Measurements from ENCODE around the gene PVALEF. TPM values are rescaled to one million over a fixed set of nuclear protein-coding genes. Genes with fewer than 3 reads are reported as not detected.

PVALEF gene
- total RNA-seq, 1 donor from 2014 or later: 0.29 TPM

DNA sequence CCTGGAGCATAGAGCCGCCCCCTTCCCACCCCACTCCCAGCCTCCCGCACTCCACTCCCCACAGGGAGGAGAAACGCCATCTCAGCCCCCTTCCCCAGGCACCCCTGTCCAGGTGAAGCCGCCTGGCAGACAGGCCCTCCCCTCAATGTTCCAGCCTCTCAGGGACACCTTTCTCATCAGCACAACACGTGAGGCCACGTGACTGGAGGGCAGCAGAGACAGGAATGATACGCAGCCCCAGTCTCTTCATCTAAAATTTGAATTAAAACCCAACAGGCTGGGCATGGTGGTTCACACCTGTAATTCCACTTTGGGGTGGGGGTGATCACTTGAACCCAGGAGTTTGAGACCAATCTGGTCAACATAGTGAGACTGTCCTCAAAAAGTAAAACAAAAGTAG lies 20.9 kb downstream of the PVALEF start:
- H3K36me3 Mint-ChIP-seq (ENCODE audit: unreplicated experiment): no peaks in the 10 kb centered on the region
- no peak for DNase-seq
- TF ChIP-seq, protein P1, sequence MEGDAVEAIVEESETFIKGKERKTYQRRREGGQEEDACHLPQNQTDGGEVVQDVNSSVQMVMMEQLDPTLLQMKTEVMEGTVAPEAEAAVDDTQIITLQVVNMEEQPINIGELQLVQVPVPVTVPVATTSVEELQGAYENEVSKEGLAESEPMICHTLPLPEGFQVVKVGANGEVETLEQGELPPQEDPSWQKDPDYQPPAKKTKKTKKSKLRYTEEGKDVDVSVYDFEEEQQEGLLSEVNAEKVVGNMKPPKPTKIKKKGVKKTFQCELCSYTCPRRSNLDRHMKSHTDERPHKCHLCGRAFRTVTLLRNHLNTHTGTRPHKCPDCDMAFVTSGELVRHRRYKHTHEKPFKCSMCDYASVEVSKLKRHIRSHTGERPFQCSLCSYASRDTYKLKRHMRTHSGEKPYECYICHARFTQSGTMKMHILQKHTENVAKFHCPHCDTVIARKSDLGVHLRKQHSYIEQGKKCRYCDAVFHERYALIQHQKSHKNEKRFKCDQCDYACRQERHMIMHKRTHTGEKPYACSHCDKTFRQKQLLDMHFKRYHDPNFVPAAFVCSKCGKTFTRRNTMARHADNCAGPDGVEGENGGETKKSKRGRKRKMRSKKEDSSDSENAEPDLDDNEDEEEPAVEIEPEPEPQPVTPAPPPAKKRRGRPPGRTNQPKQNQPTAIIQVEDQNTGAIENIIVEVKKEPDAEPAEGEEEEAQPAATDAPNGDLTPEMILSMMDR (IDR thresholded peaks at IDR 0.05; ENCODE audit: partially characterized antibody, unreplicated experiment): no peak
- no peak overlapping the region for H3K27ac Mint-ChIP-seq (ENCODE audit: unreplicated experiment)
- H3K27me3 Mint-ChIP-seq (ENCODE audit: unreplicated experiment): peaks cover 4% of the 10 kb centered on the region
- H3K9me3 Mint-ChIP-seq (ENCODE audit: unreplicated experiment): no peaks in the 10 kb centered on the region
- H3K4me1 Mint-ChIP-seq (ENCODE audit: low read depth, unreplicated experiment): peaks cover 8% of the 10 kb centered on the region
- H3K4me3 Mint-ChIP-seq (ENCODE audit: unreplicated experiment): no peak overlapping the region

DNA sequence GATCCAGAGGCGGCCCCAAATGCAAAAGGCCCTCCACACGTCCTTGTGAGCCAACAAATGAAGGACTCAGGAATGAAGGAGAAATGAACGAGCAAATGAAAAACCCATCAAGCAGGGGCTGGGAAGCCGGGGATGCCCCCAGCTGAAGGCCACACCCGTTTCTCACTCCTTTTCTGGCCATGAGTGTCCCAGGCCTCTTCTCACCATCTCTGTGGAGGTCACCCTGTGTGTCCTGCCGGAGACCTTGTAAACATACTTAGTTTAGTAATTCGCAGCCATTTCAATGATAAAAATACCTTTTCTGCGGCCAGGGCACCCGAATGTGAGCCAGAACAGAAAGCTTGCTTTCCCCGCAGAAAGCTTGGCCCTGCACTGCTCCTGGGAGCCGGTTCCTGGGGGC lies 21.8 kb downstream of the PVALEF start:
- peaks cover 1% of the 10 kb centered on the region for H3K9me3 Mint-ChIP-seq (ENCODE audit: unreplicated experiment)
- peaks cover 8% of the 10 kb centered on the region for H3K4me1 Mint-ChIP-seq (ENCODE audit: low read depth, unreplicated experiment)
- no peak for DNase-seq
- H3K36me3 Mint-ChIP-seq (ENCODE audit: unreplicated experiment): no peaks in the 10 kb centered on the region
- TF ChIP-seq, protein P1 (IDR thresholded peaks at IDR 0.05; ENCODE audit: partially characterized antibody, unreplicated experiment): no peak
- H3K27ac Mint-ChIP-seq (ENCODE audit: unreplicated experiment): no peak overlapping the region
- H3K27me3 Mint-ChIP-seq (ENCODE audit: unreplicated experiment): peaks cover 4% of the 10 kb centered on the region
- H3K4me3 Mint-ChIP-seq (ENCODE audit: unreplicated experiment): no peak overlapping the region

DNA sequence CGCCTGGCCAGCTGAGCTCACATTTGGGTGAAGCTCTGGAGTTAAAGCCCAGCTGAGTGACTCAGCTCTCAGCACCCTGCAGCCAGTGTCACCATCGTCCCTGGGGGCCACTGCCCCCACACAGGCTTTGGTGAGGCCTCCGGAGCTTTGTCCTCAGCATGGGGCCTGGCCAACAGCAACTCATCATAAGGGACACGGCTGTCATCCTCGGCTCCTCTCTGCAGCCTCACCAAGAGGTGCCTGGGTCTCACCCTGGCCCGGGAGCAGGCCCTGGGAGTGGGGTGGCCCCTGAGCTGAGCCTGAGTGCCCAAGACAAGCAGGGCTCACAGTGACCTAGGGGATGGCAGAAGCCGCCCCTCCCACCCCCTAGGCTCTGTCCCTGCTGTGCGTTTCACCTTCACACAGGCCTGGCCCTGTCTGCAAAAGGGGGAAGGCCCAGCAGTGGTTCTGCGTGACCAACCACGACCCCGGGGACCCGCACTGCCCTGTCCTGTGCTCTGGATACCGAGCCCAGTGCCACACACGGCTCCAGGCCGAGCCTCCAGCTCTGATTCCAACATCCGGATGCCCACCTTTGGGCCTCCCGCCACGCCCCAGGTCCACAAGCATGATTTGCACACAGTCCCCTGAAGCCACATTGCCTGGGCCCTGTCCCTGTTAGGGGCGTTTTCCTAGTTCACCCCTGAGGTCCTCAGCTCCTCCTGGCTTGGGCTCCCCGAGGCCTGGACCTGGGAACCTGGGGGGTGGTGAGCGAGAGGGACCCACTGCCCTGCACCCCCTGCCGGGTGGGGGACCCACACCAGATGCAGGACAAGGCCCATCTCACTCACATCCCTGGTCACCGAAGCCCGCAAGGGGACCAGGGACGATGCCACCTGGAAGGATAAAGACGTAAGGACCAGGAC lies 22.5 kb downstream of the PVALEF start:
- peaks cover 1% of the 10 kb centered on the region for H3K9me3 Mint-ChIP-seq (ENCODE audit: unreplicated experiment)
- no peak for DNase-seq
- peaks cover 4% of the 10 kb centered on the region for H3K27me3 Mint-ChIP-seq (ENCODE audit: unreplicated experiment)
- TF ChIP-seq, protein P1 (IDR thresholded peaks at IDR 0.05; ENCODE audit: partially characterized antibody, unreplicated experiment): no peak
- no peak overlapping the region for H3K27ac Mint-ChIP-seq (ENCODE audit: unreplicated experiment)
- peaks cover 6% of the 10 kb centered on the region for H3K4me1 Mint-ChIP-seq (ENCODE audit: low read depth, unreplicated experiment)
- no peak overlapping the region for H3K4me3 Mint-ChIP-seq (ENCODE audit: unreplicated experiment)
- H3K36me3 Mint-ChIP-seq (ENCODE audit: unreplicated experiment): no peaks in the 10 kb centered on the region

DNA sequence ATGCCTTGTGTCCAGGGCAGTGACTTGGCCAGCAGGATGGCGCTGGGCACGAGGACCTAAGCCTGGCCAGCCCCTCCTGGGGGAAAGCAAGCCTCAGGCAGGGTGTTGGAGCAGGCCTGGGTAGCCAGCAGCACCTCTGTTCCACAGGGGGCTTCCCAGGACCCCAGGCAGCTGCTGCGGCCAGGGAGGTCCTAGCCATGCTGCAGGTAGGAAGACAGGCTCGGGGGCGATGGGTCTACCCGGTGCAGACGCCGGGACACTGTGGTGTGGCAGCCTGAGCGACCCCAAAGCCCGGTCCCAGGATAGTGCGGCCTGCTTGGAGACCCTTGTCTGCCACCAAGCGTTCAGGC lies 23.2 kb downstream of the PVALEF start:
- H3K36me3 Mint-ChIP-seq (ENCODE audit: unreplicated experiment): no peaks in the 10 kb centered on the region
- no peak overlapping the region for H3K4me3 Mint-ChIP-seq (ENCODE audit: unreplicated experiment)
- H3K4me1 Mint-ChIP-seq (ENCODE audit: low read depth, unreplicated experiment): peaks cover 6% of the 10 kb centered on the region
- peaks cover 1% of the 10 kb centered on the region for H3K9me3 Mint-ChIP-seq (ENCODE audit: unreplicated experiment)
- DNase-seq: no peak
- H3K27ac Mint-ChIP-seq (ENCODE audit: unreplicated experiment): no peak overlapping the region
- TF ChIP-seq, protein P1 (IDR thresholded peaks at IDR 0.05; ENCODE audit: partially characterized antibody, unreplicated experiment): no peak
- peaks cover 4% of the 10 kb centered on the region for H3K27me3 Mint-ChIP-seq (ENCODE audit: unreplicated experiment)

DNA sequence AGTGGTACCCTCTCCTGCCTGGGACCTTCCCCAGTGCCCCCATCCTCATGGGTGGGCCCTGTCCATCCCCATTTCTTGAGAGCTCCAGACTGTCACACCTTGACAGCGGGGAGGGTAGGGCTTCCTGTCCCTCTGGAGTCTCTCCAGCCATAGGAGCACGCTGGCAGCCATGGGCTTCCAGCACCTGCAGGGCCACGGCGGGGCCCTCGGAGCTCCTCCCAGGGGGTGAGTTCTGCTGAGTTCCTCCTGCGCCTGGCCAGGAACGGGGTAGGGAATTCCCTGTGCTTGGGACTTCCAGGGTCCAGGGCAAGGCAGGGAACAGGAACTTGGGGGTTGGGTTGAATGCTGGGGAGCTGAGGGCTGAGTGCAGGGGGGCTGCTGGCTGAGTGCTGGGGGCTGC lies 23.7 kb downstream of the PVALEF start:
- peaks cover 6% of the 10 kb centered on the region for H3K4me1 Mint-ChIP-seq (ENCODE audit: low read depth, unreplicated experiment)
- no peak overlapping the region for H3K4me3 Mint-ChIP-seq (ENCODE audit: unreplicated experiment)
- peaks cover 1% of the 10 kb centered on the region for H3K9me3 Mint-ChIP-seq (ENCODE audit: unreplicated experiment)
- no peak overlapping the region for H3K27ac Mint-ChIP-seq (ENCODE audit: unreplicated experiment)
- peaks cover 4% of the 10 kb centered on the region for H3K27me3 Mint-ChIP-seq (ENCODE audit: unreplicated experiment)
- no peak for DNase-seq
- TF ChIP-seq, protein P1 (IDR thresholded peaks at IDR 0.05; ENCODE audit: partially characterized antibody, unreplicated experiment): no peak
- no peaks in the 10 kb centered on the region for H3K36me3 Mint-ChIP-seq (ENCODE audit: unreplicated experiment)

Data from glutamatergic neuron (in vitro differentiated cells).